ENCODE data around the gene CTBS.
"Not testable (repeated sequence)": the region's sequence is repeated elsewhere in the genome, so short reads cannot be mapped to it uniquely, and the experiment has no call there.

The CTBS gene

GRCh38 chr1:84585803-84586202 lies 11.6 kb upstream of the CTBS start:
- FAIRE-seq (no peak), DNase-seq (ENCODE audit: low spot score) (no peak)

DNA sequence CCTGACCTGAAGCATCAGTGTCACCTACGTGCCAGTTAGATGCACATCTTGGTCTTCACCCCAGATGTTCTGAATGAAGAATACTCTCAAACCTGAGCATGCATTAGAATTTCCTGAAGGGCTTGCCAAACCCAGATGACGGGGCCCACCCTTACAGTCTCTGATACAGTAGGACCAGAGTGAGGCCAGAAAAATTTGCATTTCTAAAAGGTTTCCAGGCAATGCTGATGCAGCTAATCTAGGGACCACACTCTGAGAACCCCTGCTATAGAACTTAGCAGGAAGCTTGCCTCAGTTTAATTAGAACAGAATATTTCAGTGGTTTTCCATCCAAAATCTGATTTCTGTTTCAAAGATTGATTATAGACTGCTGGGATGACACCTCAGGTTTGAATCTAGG lies 9.9 kb upstream of the CTBS start:
- DNase-seq (ENCODE audit: low spot score) (no peak), FAIRE-seq (no peak)

GRCh38 chr1:84583648-84584047 lies 9.4 kb upstream of the CTBS start:
- FAIRE-seq (no peak), DNase-seq (ENCODE audit: low spot score) (no peak)

- FAIRE-seq: no peak
- DNase-seq (ENCODE audit: low spot score): no peak
Measured at GRCh38 chr1:84582802-84583587, 8.8 kb upstream of the CTBS start.

GRCh38 chr1:84581648-84582047 lies 7.4 kb upstream of the CTBS start:
- no peak for FAIRE-seq

DNA sequence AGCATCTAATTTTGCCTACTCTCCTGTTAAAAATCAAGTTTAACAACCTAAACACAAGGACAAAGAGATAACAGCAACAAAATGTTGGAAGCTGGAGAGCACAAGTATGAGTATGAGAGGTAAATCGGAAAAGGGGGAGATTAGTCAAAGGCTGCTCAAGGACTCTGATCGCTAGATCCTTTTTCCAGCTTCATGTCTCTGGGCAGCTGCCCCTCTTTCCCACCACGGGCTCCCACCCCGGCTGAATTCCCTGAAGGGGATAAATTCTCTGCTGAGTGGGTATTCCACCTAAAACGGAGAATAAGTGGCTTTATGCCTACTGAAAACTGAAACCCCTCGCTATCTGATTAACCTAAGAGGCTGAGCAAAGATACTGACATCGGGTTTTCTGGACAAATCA lies 696 bp upstream of the CTBS start:
- FAIRE-seq (no peak), DNase-seq (ENCODE audit: low spot score) (no peak)

More at GRCh38 chr1:84581648-84582047, 7.4 kb upstream of the CTBS start:
- no peak for DNase-seq (ENCODE audit: low spot score)

GRCh38 chr1:84573481-84573966 lies 716 bp downstream of the CTBS start:
- FAIRE-seq (no peak), DNase-seq (ENCODE audit: low spot score) (no peak)

DNA sequence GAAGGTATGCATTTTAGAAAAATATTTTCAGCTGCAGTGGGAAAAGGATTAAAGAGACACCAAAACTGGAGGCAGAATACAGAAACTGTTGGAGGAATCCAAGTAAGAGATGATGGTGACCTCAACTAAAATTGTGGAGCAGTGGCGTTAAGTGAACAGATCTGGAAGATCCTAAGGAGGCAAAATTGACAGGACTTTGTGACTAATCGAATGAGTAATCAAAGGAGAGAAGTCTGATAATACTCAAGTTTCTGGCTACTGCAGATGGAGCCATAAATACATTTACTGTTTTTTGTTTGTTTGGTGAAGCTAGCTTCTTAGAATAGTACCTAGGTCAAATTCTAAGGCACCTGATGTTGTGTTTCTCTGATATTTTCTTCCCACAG lies 3.1 kb downstream of the CTBS start:
- no peak for FAIRE-seq
- no peak for DNase-seq (ENCODE audit: low spot score)

DNA sequence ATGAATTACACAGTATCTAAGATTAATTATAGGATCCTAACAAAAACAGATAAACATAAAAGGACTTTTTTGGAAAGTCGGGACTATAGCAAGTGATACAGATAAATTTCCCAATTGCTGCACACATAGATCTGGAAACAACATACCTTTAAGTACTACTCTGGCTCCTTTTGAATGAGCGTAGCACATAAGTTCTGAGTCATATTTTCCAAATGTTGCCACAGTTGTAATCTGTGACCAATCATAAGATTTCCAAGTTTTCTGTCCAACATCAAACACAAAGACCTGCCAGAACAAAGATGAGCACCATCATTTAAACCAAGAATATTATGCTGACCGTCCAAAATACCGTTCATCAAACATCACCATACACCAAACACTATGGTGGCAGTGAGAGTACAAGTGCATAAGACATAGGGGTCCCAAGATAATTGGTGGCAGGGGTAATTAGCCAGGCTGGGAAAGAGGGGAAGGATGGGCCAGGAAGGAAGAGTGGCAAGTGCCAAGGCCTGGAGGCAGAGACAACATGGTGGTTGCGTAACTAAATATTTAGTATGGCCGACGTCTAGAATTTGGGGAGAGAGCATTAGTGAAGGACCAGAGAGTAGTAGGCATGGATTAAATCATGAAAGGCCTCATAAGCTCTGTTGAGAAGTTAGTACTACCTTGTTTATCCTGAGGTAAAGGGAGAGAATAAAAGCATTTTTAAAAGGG lies 3.6 kb downstream of the CTBS start:
- DNase-seq (ENCODE audit: low spot score) (no peak), FAIRE-seq (no peak)

- DNase-seq (ENCODE audit: low spot score) (no peak), FAIRE-seq (no peak)
Measured at GRCh38 chr1:84569216-84569615, 5.0 kb downstream of the CTBS start.

DNA sequence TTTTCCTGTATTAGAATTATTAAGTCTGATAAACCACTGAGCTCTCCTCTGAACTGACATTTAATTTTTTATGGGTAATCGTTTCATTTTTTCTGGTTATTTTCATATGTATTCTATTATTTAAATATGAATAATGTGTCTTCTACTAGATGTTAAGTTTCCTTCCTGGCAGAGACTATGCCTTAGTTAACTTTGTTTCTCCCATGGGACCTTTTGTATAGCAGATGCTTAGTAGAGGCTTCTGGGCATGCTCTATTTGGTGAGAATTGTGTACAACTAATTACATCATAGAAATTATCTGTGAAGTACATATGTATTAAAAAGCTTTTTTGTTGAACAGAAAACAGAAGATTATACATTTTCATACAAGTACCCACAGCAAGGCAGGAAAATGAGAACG lies 23.4 kb downstream of the CTBS start:
- FAIRE-seq (no peak), DNase-seq (ENCODE audit: low spot score) (no peak)

DNA sequence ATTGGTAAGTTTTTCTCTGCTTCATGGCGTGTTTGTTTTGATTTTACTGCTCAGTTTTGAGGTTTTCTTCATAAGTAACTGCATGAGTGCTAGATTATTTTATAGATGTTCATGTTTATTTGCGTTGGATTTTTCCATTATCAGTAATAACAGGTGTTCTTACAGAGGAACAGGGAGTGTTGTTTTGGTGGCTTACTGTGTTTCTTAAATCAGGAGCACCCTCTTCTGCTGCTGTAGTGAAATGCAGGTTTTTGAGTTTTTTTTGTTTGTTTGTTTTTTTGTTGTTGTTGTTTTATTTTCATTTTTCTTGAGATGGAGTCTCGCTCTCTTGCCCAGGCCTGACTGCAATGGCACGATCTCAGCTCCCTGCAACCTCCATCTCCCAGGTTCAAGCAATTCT lies 32.6 kb downstream of the CTBS start:
- DNase-seq (ENCODE audit: low spot score) (no peak), FAIRE-seq (no peak)

DNA sequence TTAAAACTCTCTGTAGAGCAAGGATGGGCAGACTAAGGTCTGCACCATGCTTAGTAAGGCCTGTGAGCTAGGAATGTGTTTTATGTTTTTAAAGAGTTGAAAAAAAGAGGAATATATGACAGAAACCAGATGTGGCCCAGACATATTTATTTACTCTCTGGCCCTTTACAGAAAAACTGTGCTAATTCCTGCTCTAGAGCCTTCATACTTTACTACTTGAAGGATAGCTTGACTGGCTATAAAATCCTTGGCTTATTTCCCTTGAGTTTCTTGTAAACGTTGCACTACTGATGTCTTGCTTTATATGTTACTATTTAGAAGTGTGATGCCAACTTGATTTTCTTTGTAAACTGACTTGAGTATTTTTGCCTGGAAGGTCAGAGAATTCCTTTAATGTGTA lies 33.5 kb downstream of the CTBS start:
- DNase-seq (ENCODE audit: low spot score): no peak
- no peak for FAIRE-seq

GRCh38 chr1:84539972-84540371 lies 34.3 kb downstream of the CTBS start:
- DNase-seq (ENCODE audit: low spot score) (no peak), FAIRE-seq (no peak)

DNA sequence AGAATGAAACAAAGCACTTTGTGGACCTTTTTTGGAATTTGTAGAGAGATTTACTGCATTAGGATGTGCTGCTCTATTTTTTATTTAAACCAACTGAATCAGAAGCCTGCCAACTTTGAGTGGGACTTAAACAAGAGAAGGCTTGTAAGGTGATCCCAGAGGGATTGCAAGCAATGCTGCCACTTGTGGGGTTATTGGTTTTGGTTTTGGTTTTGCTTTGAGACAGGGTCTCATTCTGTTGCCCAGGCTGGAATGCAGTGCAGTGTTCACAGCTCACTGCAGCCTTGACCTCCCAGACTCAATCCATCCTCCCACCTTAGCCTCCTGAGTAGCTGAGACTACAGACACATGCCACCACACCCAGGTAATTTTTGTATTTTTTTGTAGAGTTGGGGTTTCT lies 35.6 kb downstream of the CTBS start:
- no peak for DNase-seq (ENCODE audit: low spot score)

GRCh38 chr1:84525779-84526178 lies 48.5 kb downstream of the CTBS start:
- DNase-seq (ENCODE audit: low spot score) (no peak), FAIRE-seq (no peak)

More for the DNA sequence above, 35.6 kb downstream of the CTBS start:
- no peak for FAIRE-seq

DNA sequence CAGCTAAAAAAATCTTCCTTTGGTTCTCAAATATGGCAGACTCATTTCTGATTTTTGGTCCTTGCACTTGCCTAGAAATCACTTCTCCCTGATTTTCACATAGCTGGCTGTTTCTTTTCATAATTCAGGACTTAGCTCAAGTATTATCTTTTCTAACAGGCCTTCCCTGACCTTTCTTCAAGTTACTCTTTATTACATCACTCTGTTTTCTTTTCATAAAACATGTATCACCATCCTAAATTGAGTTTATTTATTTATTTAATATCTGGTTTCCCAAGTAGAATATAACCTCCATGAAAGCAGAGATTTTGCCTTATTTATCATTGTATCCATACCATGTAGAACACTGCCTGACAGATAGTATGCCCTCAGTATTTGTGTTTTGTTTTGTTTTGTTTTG lies 49.6 kb downstream of the CTBS start:
- FAIRE-seq (no peak), DNase-seq (ENCODE audit: low spot score) (no peak)

GRCh38 chr1:84510668-84511067 lies 63.6 kb downstream of the CTBS start:
- no peak for DNase-seq (ENCODE audit: low spot score)
- FAIRE-seq: no peak

GRCh38 chr1:84510165-84510564 lies 64.1 kb downstream of the CTBS start:
- DNase-seq (ENCODE audit: low spot score) (no peak), FAIRE-seq (no peak)

DNA sequence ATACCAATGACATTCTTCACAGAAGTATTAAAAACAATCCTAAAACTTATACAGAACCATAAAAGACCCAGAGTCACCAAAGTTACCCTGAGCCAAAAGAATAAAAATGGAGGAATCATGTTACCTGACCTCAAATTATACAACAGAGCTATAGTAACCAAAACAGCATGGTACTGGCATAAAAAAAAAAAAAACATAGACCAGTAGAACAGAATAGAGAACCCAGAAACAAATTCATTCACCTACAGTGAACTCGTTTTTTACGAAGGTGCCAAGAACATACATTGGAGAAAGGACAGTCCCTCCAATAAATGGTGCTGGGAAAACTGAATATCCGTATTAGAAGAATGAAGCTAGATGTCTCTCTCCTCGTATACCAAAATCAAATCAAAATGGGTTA lies 65.2 kb downstream of the CTBS start:
- no peak for FAIRE-seq
- DNase-seq (ENCODE audit: low spot score): no peak

DNA sequence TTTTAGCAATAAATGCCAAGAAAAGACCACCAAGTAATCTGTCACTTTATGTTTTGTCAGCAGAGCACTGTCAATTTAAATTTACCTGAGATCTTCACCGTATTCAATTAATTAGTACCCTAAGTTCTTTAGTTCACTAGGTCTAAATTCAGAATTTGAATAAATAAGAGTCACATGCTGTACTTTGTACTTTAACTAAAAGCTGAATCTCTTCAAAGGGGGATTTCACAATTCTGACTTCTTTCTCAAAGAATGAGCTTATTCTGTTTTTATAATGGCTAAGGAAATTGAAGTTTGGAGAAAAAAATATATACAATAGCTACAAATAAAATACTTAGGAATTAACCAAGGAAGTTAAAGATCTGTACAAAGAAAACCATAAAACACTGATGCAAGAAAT lies 65.7 kb downstream of the CTBS start:
- no peak for FAIRE-seq
- DNase-seq (ENCODE audit: low spot score): no peak

DNA sequence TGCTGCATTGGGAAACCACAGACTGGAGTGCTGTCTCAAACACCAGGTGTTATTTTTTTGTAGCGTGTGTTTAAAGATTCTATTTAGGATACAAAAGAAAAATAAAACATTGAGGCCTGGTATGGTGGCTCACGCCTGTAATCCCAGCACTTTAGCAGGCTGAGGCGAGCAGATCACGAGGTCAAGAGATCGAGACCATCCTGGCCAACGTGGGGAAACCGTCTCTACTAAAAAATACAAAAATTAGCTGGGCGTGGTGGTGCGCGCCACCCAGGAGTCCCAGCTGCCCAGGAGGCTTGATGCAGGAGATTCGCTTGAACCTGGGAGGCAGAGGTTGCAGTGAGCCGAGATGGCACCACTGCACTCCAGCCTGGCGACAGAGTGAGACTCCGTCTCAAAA lies 66.4 kb downstream of the CTBS start:
- FAIRE-seq; DNase-seq (ENCODE audit: low spot score): not testable (repeated sequence)

All from urothelium cell line (cell line).